Thoracic aorta (tissue), 2 donors: Measurements from ENCODE around the gene TFR2. TPM values are rescaled to one million over a fixed set of nuclear protein-coding genes. Genes with fewer than 3 reads are reported as not detected.

Experiments
- ATAC-seq: fragments of 150-250 bp; one replicate; pipeline ENCODE4 v1.8.0; 2017; ENCODE audit warnings: low read depth; ENCODE audit not compliant: insufficient number of reproducible peaks, low FRiP score
- DNase-seq: peaks from one replicate; pipeline ENCODE4 v3.0.0-alpha.2; 2020; ENCODE audit warnings: low spot score
- H3K27ac ChIP-seq, 2 donors: fragments of 200-600 bp; sonication (generic); 1 replicate in 1 of 2; 2 replicates in 1 of 2; pipeline ENCODE4 v1.5.1; 2016; ENCODE audit warnings: mild to moderate bottlenecking in 2 of 2, moderate library complexity in 2 of 2
- H3K27me3 ChIP-seq: fragments of 200-600 bp; sonication (generic); replicated peaks from 2 replicates; pipeline ENCODE4 v1.6.0; 2016; ENCODE audit warnings: mild to moderate bottlenecking; ENCODE audit not compliant: insufficient read depth
- H3K36me3 ChIP-seq: fragments of 200-600 bp; sonication (generic); one replicate; pipeline ENCODE4 v1.5.1; 2016
- H3K4me1 ChIP-seq, 2 donors: fragments of 200-600 bp; sonication (generic); 1 replicate in 1 of 2; 2 replicates in 1 of 2; pipeline versions ENCODE4 v1.5.1 to v1.6.0; 2016; ENCODE audit warnings: low read depth in 2 of 2, mild to moderate bottlenecking in 1 of 2; ENCODE audit not compliant: control insufficient read depth in 1 of 2
- H3K4me3 ChIP-seq: fragments of 200-600 bp; sonication (generic); 2 replicates; pipeline ENCODE4 v1.5.1; 2016; ENCODE audit warnings: mild to moderate bottlenecking
- H3K9me3 ChIP-seq: fragments of 200-600 bp; sonication (generic); 2 replicates; pipeline ENCODE4 v1.5.1; 2016
- CTCF ChIP-seq: fragments of 200-600 bp; sonication (generic); IDR thresholded peaks from one replicate; pipeline ENCODE4 v1.5.1; 2019; ENCODE audit warnings: antibody characterized with exemption
- total RNA-seq, 2 donors: library from RNA; depleted of rRNA; stranded (reverse); fragments of >200 nt; gene quantifications; one replicate each; pipeline versions ENCODE4 v1.1.0 to v1.2.3, GENCODE V29; 2016

Gene TFR2
- total RNA-seq, 2 donors from 2014 or later, result 0.35 to 1.9 TPM

- Histone ChIP-seq H3K4me1 (no peaks in the 10 kb centered on the region), H3K27me3 (no peaks in the 10 kb centered on the region), H3K9me3 (no peaks in the 10 kb centered on the region), H3K27ac (no peak within 1 kb of the TSS), H3K4me3 (no peak within 1 kb of the TSS), H3K36me3 (no peaks in the 10 kb centered on the region)
- ATAC-seq (no peak), DNase-seq (no peak)
- no peak for TF ChIP-seq CTCF
These were observed 14.7 kb upstream of the TFR2 start, which contains the start of gene ACTL6B for GRCh38 chr7:100655908-100656674. Gene ACTL6B, minus strand, starts transcription at chr7:100656448. Its CDS starts 94 bp downstream, at chr7:100656354.

DNA sequence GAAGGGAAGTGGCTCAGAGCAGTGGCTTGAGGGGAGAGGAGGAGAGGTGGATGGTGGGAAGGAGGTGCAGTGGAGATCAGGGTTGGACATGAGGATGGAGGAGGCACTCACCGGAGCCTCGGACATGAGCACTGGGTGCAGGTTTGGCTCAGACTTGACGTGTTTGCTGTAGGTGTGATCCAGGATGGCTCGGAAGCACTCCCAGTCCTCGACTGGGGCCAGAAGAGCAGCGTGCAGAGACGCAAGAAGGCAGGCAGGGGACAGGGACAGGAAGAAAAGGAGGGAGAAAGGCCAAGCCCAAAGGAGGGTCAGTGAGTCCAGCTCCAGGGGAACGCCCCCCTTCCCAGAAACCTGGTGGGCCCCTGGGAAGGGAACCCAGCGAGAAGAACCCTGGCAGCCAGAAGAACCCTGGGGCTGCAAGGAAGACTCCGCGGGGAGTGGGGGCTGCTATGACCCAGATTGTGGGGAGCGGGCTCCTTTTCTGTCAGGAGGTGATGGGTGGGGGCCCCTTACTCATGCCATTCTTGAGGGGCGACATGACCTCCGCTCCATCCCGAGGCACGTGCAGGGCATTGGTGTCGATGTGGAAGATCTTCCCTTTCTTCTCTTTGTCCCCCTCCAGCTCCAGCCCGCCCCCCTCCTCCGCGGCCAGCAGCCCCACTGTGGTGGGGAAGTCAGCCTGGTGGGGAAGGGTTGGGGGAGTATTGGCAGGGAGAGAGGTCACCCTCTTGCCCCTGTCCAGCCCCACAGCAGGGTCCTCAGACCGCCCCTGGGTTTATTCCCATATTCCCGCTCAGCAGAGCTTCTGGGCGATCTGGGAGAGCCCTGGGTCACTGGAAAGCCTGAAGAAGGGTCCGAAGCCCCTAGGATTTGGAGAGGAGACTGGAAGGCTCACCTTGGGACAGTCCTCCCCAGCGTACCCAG, 13.8 kb upstream of the TFR2 start:
- no peak for TF ChIP-seq CTCF
- H3K4me3 ChIP-seq, result no peak overlapping the region
- no peaks in the 10 kb centered on the region for H3K36me3 ChIP-seq
- no peaks in the 10 kb centered on the region for H3K9me3 ChIP-seq
- no peak for DNase-seq
- ATAC-seq, result no peak
- H3K27ac ChIP-seq, result no peak overlapping the region
- H3K27me3 ChIP-seq, result no peaks in the 10 kb centered on the region
- no peaks in the 10 kb centered on the region for H3K4me1 ChIP-seq

GRCh38 chr7:100649826-100650565, 8.6 kb upstream of the TFR2 start:
- H3K9me3 ChIP-seq, result no peaks in the 10 kb centered on the region
- H3K4me1 ChIP-seq, result no peaks in the 10 kb centered on the region
- no peak overlapping the region for H3K4me3 ChIP-seq
- no peak for DNase-seq
- no peak overlapping the region for H3K27ac ChIP-seq
- no peaks in the 10 kb centered on the region for H3K36me3 ChIP-seq
- ATAC-seq, result no peak
- no peak for TF ChIP-seq CTCF
- H3K27me3 ChIP-seq, result no peaks in the 10 kb centered on the region

- Histone ChIP-seq H3K27ac (no peak overlapping the region), H3K36me3 (no peaks in the 10 kb centered on the region), H3K4me3 (no peak overlapping the region), H3K4me1 (no peaks in the 10 kb centered on the region), H3K9me3 (no peaks in the 10 kb centered on the region), H3K27me3 (no peaks in the 10 kb centered on the region)
- no peak for ATAC-seq
- TF ChIP-seq CTCF, result no peak
- DNase-seq, result no peak
These were observed 1.2 kb upstream of the TFR2 start for GRCh38 chr7:100642534-100642907.
